Measurements from ENCODE around the gene NRIP1.
A peak's percentile ranks its signal among the peaks of the same experiment; 100 is the strongest.

The NRIP1 gene

GRCh38 chr21:15064576-15065391 lies at the start of gene NRIP1:
Gene NRIP1 (minus strand): TSS chr21:15065000. CDS start chr21:14968192, 96,808 bp downstream.
- DNase-seq: peak; percentile 13

DNA sequence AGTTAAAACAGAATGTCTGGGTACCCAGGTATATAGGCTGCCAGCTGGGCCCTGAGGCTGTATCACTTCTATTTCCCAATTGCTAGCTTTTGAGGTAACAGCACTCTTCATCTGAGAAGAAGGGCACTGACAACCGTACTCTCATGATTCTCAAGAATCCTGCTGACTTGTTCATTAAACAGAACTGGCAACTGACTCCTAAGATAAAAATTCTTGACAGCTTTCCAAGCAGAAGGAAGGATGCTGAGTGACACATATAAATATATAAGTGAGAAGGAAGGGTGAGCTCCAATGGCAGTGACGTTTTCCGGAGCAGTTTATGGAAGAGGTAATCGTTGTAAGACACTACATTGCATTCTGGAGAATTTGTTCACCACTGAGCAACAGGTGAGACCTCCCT lies 48.1 kb upstream of the NRIP1 start:
- DNase-seq: no peak

DNA sequence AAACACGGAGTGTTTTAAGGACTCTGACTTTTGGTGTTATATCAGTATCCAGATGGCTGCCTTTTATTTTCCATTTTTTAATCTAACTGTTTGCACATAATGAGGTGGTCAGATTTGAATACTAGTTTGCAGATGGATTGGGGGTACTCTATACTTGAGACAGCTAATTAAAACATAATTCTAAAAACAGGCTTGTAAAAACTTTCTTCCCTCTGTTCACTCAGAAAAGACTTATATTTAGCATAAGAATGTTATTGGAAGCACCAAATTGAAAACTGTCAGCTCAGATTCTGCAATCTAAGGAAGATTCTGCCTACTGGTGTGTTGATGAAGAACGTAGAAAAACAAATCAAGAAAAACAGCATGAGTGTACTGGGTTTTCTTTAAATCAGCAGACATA lies 44.0 kb upstream of the NRIP1 start:
- no peak for DNase-seq

- DNase-seq: no peak
Measured at GRCh38 chr21:15104470-15104869, 39.7 kb upstream of the NRIP1 start.

DNA sequence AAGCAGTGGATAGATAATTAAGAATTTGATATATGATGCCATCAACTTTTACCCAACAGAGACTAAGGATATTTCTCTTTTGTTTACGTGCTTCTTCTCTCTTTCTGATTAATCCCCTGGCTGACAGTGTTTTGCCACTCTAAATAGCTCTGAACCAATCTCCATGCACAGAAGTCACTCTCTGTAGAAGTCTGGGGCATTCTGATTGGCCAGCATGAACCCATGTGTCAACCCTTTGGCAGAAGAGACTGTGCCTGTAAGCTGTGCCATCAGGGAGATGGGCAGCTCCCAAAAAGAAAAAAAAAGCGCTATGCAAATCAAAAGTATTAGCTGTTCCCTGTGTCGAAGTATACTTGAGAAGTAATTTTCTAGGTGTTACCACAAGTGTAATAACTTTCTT lies 34.1 kb upstream of the NRIP1 start:
- no peak for DNase-seq

DNA sequence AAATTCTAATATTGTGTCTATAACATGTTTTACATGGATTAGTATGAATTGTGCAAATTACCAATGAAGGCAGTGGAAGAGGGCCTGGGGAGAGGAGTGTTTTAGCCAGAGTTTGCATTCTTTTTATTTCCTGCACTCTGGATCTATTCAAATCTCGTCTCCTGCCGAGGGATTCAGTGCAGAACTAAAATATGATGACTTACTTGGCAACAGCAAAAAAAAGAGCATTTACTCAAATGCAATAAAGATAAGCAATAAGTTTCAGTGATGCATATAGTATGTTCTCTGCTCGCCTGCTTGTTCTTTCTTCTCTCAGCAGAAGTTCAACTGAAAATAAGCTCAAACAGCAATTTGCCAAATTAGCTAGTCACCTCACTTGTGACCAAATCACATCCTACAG lies 33.4 kb upstream of the NRIP1 start:
- no peak for DNase-seq

DNA sequence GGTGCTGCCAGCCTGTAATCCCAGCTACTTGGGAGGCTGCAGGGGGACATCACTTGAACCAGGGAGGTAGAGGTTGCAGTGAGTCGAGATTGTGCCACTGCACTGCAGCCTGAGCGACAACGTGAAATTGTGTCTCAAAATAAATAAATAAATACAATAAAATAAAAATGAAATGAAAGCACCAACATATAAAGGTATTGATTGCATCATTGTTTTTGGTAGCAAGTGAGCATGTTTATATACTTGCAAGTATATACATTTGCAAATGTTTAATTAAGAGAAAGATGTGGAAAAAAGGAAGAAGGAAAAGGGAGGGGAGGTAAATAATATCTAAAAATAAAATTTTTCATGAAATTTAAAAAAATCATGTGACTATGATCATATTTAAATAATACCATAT lies 32.8 kb upstream of the NRIP1 start:
- DNase-seq: no peak

- DNase-seq: no peak
Measured at GRCh38 chr21:15096146-15096545, 31.3 kb upstream of the NRIP1 start.

GRCh38 chr21:15095326-15095725 lies 30.5 kb upstream of the NRIP1 start:
- no peak for DNase-seq

GRCh38 chr21:15094706-15095105 lies 29.9 kb upstream of the NRIP1 start:
- no peak for DNase-seq

DNA sequence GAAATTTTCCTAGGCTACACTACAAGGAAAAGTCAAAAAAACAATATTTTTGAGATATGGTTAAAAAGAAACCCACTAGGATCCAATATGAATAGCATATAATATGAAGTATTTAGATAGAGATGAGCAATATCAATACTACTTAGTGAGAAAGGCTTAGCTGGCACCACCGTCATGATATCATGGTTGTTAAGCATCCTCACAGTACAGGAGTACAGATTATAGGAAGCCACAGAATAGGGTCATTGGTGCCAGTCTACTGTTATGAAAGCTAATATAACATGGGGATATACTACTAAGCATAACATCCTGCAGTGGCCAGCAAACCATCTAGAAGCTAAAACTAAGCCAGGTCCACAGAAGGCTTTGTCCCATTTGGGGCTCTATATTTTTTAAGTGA lies 28.4 kb upstream of the NRIP1 start:
- DNase-seq: no peak

- no peak for DNase-seq
Measured at GRCh38 chr21:15092745-15093144, 27.9 kb upstream of the NRIP1 start.

GRCh38 chr21:15090390-15090789 lies 25.6 kb upstream of the NRIP1 start:
- no peak for DNase-seq

DNA sequence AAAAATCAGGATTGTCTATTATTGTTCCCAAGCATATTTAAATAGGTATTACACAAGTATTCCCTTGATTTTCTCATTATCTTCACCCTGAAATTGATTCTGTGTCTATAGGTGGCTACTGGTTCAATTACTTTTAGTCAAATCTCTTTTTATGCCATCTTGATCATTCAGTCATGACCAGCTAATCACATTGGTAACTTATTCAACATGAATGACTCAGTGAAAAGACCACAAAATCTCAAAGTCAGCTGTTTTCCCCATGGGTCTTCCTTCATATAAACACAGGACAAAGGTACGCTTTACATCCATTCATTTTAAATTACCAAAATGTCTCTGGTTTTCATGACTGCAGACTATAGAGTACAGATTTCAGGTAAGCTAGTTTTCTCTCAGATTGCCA lies 23.7 kb upstream of the NRIP1 start:
- no peak for DNase-seq

DNA sequence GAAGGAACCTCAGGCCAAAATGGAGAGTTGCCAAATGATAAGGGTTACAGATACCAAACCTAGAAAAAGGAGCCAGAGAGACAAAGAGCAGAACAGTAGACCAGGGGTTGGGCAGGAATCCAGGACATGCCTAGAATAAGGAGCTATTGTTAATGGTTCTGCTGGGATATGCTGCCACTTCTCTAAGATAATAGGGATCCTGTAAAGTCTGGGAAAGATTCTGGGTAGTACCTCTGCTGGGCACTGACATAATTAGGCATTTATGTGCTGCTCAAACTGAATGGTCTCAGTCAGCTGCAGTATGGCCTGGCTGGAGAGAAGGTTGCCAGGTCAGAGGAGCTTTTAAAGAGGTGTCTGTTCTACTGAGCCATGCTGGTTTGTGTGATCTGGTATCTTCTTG lies 19.9 kb upstream of the NRIP1 start:
- DNase-seq: no peak

GRCh38 chr21:15080526-15080925 lies 15.7 kb upstream of the NRIP1 start:
- no peak for DNase-seq

DNA sequence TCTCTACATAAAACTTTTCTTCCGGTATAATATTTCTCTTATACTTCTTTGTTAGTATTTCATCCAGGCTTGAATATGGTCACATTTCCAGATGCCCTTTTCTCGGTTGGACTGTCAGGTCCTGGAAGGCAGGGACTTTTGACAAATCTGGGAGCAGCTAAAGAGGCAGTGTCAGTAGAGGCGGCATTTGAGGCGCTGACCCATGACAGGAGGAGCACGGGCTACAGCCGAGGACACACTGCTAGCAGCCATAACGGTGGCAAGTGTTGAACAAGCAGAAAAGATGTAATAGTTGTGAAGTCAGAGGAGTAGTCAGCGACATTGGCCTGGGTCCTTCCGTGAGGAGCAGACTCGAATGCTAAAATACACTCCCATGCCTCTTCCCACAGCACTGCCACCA lies 14.5 kb upstream of the NRIP1 start:
- DNase-seq: no peak

GRCh38 chr21:15078180-15078579 lies 13.4 kb upstream of the NRIP1 start:
- DNase-seq: no peak

- DNase-seq: no peak
Measured at GRCh38 chr21:15077529-15078145, 12.8 kb upstream of the NRIP1 start.

DNA sequence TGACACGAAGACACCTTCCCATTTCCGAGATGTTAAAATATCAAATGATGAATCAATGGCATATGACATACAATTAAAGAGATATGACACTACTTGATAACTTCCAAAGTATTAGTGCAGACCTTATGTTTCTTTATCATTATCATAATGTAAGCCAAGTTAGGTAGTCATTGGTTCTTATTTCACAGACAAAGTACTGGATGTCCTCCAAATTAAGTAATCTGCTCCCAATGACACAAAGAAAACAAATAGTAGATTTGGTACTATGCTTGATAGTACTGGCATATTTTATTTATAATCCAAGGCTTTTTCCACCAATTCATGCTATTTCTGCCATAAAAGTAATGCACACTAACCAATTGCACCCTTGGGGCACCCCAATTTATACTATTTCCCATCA lies 11.9 kb upstream of the NRIP1 start:
- no peak for DNase-seq

DNA sequence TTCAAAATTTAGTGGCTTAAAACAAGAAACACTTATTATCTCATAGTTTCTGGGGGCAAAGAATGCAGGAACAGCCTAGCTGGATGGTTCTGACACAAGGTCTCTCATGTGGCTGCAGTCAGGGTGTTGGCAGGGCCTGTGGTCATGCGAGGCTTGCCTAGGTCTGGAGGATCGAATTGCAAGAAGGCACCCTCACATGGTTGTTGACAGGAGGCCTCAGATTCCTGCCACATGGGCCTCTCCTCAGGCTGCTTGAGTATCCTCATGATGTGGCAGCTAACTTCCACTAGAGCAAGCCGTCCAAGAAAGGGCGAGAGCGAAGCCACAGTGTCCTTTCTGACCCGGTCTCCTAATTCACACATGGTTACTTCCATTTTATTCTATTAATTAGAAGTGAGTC lies 6.2 kb upstream of the NRIP1 start:
- no peak for DNase-seq

- DNase-seq: peak; percentile 18
Measured at GRCh38 chr21:15066123-15066575, 1.3 kb upstream of the NRIP1 start.

- DNase-seq: peak; percentile 47
Measured at GRCh38 chr21:15065392-15066122, 757 bp upstream of the NRIP1 start.

All from SIG-M5 (cell line).